ENCODE data around the gene SMTNL2.
"Not testable (repeated sequence)": the region's sequence is repeated elsewhere in the genome, so short reads cannot be mapped to it uniquely, and the experiment has no call there.

SMTNL2 gene

DNA sequence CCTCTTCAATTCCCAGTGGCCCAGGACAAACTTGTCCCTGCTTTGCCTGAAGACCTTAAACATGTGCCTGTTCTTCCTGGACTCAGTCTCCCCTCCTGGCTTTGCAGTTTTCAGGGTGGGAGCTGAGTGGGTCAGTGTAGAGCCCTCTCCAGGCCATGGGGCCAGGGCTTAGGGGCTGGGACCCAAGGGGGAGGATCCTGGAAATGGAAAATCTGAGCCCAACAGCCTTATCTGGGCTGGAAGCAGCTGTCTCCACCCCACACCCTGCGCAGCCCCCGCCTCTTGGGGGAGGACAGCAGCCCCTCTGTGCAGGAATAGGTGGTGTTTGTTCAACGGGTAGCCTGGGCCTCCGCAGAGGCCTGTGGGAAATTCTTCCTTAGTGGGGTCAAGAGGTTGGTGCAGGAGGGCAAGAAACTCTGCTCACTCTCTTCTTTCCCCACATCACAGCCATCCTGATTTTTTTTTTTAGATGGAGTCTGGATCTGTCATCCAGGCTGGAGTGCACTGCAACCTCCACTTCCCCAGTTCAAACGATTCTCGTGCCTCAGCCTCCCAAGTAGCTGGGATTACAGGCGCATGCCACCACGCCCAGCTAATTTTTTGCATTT, 6.8 kb upstream of the SMTNL2 start:
- Histone ChIP-seq H3K27ac (ENCODE audit: low read depth, low read length) (peak overlapping the region; percentile 62), H3K27me3 (ENCODE audit: control insufficient read depth, insufficient read depth, low read length) (peaks cover 7% of the 10 kb centered on the region)

DNA sequence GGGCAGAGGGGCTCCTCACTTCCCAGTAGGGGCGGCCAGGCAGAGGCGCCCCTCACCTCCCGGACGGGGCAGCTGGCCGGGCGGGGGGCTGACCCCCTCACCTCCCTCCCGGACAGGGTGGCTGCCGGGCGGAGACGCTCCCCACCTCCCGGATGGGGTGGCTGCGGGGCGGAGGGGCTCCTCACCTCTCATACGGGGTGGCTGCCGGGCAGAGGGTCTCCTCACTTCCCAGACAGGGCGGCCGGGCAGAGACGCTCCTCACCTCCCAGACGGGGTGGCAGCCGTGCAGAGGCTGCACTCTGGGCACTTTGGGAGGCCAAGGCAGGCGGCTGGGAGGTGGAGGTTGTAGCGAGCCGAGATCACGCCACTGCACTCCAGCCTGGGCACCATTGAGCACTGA, 6.0 kb upstream of the SMTNL2 start:
- not testable (repeated sequence) for H3K9ac ChIP-seq (ENCODE audit: low read length); H3K36me3 ChIP-seq (ENCODE audit: control insufficient read depth, insufficient read depth, low read length); H3K4me3 ChIP-seq (ENCODE audit: low read depth, low read length); H3K27ac ChIP-seq (ENCODE audit: low read depth, low read length); H3K9me3 ChIP-seq (ENCODE audit: control insufficient read depth, insufficient read depth, low read depth, low read length)
- Histone ChIP-seq H3K4me1 (ENCODE audit: control insufficient read depth, insufficient read depth, low read length) (peaks cover 40% of the 10 kb centered on the region), H3K27me3 (ENCODE audit: control insufficient read depth, insufficient read depth, low read length) (peaks cover 15% of the 10 kb centered on the region)

More for the DNA sequence above, 6.8 kb upstream of the SMTNL2 start:
- H3K36me3 ChIP-seq (ENCODE audit: control insufficient read depth, insufficient read depth, low read length): no peaks in the 10 kb centered on the region
- 0 out of 2 replicates have a peak, but pooled peaks cover 2% of the 10 kb centered on the region for H3K9me3 ChIP-seq (ENCODE audit: control insufficient read depth, insufficient read depth, low read depth, low read length)
- H3K4me3 ChIP-seq (ENCODE audit: low read depth, low read length): no peak overlapping the region
- H3K4me1 ChIP-seq (ENCODE audit: control insufficient read depth, insufficient read depth, low read length): peaks cover 32% of the 10 kb centered on the region
- no peak overlapping the region for H3K9ac ChIP-seq (ENCODE audit: low read length)

DNA sequence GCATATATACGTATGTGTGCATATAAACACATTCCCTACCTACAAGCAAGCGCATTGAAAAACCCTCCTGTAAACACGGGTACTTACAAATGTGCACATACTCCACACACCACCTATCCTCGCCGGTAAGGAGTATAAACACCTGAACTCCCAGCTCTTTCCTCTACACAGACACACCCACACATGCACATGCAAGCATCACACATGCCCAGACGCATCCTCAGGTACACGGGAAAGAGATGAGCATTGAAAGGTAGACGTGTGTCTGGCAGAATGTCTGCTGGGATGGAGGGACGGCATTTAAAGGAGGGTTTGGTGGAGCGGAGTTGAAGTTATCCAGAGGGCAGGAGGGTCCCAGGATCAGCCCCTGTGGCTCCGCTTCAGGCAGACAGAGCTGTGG, 4.7 kb upstream of the SMTNL2 start:
- Histone ChIP-seq H3K9ac (ENCODE audit: low read length) (no peak overlapping the region), H3K4me1 (ENCODE audit: control insufficient read depth, insufficient read depth, low read length) (peaks cover 48% of the 10 kb centered on the region), H3K36me3 (ENCODE audit: control insufficient read depth, insufficient read depth, low read length) (no peaks in the 10 kb centered on the region), H3K27ac (ENCODE audit: low read depth, low read length) (no peak overlapping the region), H3K4me3 (ENCODE audit: low read depth, low read length) (no peak overlapping the region), H3K9me3 (ENCODE audit: control insufficient read depth, insufficient read depth, low read depth, low read length) (0 out of 2 replicates have a peak, but pooled peaks cover 2% of the 10 kb centered on the region), H3K27me3 (ENCODE audit: control insufficient read depth, insufficient read depth, low read length) (peaks cover 29% of the 10 kb centered on the region)

DNA sequence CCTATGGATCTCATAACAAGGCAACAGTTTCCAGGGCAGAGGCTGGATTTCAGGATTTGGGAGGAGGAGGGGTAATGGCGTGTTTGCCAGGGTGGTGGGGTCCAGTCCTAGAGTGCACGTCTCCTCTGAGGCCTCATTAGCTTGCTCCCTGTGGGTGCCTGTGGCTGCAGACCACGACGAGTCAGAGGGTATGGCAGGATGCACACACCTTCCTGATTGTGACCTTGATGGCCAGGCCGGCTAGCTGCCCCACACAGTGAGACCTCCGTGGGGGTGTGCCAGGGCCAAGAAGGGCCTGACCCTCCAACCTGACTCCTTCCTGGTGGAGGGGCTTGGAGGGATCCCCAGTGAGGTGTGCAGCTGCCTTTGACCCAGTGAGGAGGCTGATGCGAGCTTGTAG, 4.0 kb upstream of the SMTNL2 start:
- Histone ChIP-seq H3K36me3 (ENCODE audit: control insufficient read depth, insufficient read depth, low read length) (no peaks in the 10 kb centered on the region), H3K27me3 (ENCODE audit: control insufficient read depth, insufficient read depth, low read length) (peaks cover 35% of the 10 kb centered on the region), H3K27ac (ENCODE audit: low read depth, low read length) (no peak overlapping the region), H3K9me3 (ENCODE audit: control insufficient read depth, insufficient read depth, low read depth, low read length) (0 out of 2 replicates have a peak, but pooled peaks cover 2% of the 10 kb centered on the region), H3K4me1 (ENCODE audit: control insufficient read depth, insufficient read depth, low read length) (peaks cover 52% of the 10 kb centered on the region), H3K9ac (ENCODE audit: low read length) (no peak overlapping the region), H3K4me3 (ENCODE audit: low read depth, low read length) (no peak overlapping the region)

DNA sequence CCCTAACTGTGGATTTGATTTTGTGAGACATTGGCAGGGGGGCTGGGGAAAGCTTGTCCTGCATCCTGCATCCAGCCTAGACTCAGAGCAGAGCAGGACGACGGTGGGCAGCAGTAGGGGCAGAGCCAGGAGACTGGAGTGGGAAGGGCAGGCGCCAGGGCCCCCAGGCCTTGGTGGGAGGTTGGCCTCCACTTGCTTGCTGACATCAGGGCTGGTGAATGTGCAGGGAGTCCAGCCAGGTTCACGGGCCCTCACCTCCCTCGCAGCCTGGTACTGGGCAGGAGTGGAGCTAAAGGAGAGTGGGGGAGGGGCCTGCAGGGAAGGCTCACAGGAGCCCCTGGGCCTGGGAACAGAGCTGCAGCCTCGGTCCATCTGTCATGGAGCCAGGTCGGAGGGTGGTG, 2.2 kb upstream of the SMTNL2 start:
- Histone ChIP-seq H3K9me3 (ENCODE audit: control insufficient read depth, insufficient read depth, low read depth, low read length) (0 out of 2 replicates have a peak, but pooled peaks cover 2% of the 10 kb centered on the region), H3K36me3 (ENCODE audit: control insufficient read depth, insufficient read depth, low read length) (no peaks in the 10 kb centered on the region), H3K27ac (ENCODE audit: low read depth, low read length) (no peak overlapping the region), H3K9ac (ENCODE audit: low read length) (no peak overlapping the region), H3K4me3 (ENCODE audit: low read depth, low read length) (no peak overlapping the region), H3K4me1 (ENCODE audit: control insufficient read depth, insufficient read depth, low read length) (peaks cover 38% of the 10 kb centered on the region), H3K27me3 (ENCODE audit: control insufficient read depth, insufficient read depth, low read length) (peaks cover 53% of the 10 kb centered on the region)

DNA sequence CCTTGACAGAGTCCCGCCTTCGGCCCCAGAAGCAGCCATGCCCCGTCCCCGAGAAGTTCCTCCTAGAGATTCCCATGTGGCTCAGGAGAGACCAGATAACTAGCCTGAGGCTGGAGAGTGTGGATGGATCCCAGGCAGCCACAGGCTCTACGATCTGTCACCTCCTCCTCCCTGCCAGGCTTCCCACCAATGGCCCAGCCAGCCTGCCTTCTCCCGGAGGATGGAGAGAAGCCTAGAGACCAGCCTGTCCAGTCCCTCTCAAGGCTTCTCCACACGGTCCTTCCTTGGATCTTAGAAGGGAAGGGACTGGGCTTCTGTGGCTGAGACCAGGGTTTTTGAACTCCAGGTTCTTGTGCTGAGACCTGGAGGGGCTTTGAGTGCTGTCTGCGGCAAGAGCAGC, 1.6 kb upstream of the SMTNL2 start:
- Histone ChIP-seq H3K4me1 (ENCODE audit: control insufficient read depth, insufficient read depth, low read length) (peaks cover 33% of the 10 kb centered on the region), H3K9me3 (ENCODE audit: control insufficient read depth, insufficient read depth, low read depth, low read length) (0 out of 2 replicates have a peak, but pooled peaks cover 2% of the 10 kb centered on the region), H3K27me3 (ENCODE audit: control insufficient read depth, insufficient read depth, low read length) (peaks cover 59% of the 10 kb centered on the region), H3K9ac (ENCODE audit: low read length) (no peak overlapping the region), H3K4me3 (ENCODE audit: low read depth, low read length) (no peak overlapping the region), H3K36me3 (ENCODE audit: control insufficient read depth, insufficient read depth, low read length) (no peaks in the 10 kb centered on the region), H3K27ac (ENCODE audit: low read depth, low read length) (no peak overlapping the region)

DNA sequence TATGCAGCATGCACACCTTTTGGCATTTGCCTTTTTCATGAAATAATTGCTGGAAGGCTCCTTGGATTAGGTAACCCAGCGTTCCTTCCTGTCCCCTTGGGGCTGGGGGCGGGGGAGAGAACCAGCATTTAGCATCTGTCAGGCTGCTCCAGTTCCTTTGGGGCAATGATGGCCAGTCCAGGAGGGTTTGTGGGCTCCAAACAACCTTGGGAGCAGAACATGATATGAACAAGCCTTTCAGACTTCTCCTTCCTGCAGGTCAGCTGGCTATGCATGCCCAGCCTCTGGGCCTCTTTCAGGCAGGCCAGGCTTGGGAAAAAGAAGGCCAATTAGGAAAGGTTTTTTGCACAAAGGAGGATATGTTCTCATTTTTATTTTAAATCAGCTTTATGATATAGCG, 1.1 kb upstream of the SMTNL2 start:
- Histone ChIP-seq H3K36me3 (ENCODE audit: control insufficient read depth, insufficient read depth, low read length) (no peaks in the 10 kb centered on the region), H3K27me3 (ENCODE audit: control insufficient read depth, insufficient read depth, low read length) (peaks cover 59% of the 10 kb centered on the region), H3K4me3 (ENCODE audit: low read depth, low read length) (no peak overlapping the region), H3K9me3 (ENCODE audit: control insufficient read depth, insufficient read depth, low read depth, low read length) (0 out of 2 replicates have a peak, but pooled peaks cover 2% of the 10 kb centered on the region), H3K4me1 (ENCODE audit: control insufficient read depth, insufficient read depth, low read length) (peaks cover 33% of the 10 kb centered on the region), H3K9ac (ENCODE audit: low read length) (no peak overlapping the region), H3K27ac (ENCODE audit: low read depth, low read length) (no peak overlapping the region)

DNA sequence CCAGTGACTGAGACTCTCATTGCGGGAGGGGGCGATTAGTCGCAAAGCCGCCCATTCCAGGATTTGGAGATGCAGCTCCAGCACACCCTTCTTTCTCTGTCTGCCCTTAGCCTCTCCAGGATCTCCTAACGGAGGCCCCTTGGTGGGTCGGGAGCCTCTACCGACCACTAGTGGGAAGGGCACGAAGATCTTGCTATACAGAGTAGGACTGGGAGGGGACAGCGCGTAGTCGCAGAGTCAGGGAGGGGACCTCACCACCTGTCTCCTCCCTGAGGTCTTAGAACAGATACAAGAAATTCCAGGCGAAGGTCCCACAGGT, 588 bp upstream of the SMTNL2 start:
- peaks cover 37% of the 10 kb centered on the region for H3K4me1 ChIP-seq (ENCODE audit: control insufficient read depth, insufficient read depth, low read length)
- H3K9me3 ChIP-seq (ENCODE audit: control insufficient read depth, insufficient read depth, low read depth, low read length): 0 out of 2 replicates have a peak, but pooled peaks cover 2% of the 10 kb centered on the region
- H3K9ac ChIP-seq (ENCODE audit: low read length): peak overlapping the region; percentile 42
- H3K36me3 ChIP-seq (ENCODE audit: control insufficient read depth, insufficient read depth, low read length): no peaks in the 10 kb centered on the region
- H3K27ac ChIP-seq (ENCODE audit: low read depth, low read length): no peak overlapping the region
- H3K27me3 ChIP-seq (ENCODE audit: control insufficient read depth, insufficient read depth, low read length): peaks cover 59% of the 10 kb centered on the region
- peak overlapping the region; percentile 70 for H3K4me3 ChIP-seq (ENCODE audit: low read depth, low read length)

DNA sequence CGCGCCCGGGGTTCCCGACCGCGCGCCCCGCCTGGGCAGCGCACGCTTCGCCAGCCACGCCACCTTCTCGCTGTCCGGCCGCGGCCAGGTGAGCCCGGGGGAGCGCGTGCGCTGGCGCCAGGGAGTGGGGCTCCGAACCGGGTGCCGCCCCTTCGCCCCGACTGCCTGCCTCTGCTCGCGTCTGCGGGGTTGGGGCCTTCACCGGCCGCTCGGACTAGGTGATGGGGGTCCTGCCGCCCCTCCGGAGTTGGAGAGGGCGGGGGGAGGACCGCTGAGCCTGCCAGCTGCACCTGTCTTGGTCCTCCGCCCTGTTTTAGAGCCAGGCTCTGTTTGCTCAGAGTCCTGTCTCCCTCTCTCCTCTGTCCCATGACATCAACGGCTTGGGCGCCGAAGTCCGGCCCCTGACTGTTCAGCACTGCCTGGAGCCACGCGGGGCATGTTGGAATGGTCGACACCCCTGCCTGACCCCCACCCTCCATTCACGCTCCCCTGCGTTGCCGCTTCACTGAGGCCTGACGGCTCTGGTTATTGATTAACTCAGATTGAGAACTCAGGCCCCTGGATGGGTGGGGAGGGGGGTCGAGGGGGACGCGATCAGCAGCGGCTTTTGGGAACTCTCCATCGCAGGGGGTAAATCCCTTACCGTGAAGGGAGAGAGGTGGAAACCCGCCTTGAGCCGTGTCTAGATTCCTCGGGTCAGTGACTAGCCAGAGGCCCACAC, 748 bp downstream of the SMTNL2 start:
- H3K27ac ChIP-seq (ENCODE audit: low read depth, low read length): no peak overlapping the region
- H3K27me3 ChIP-seq (ENCODE audit: control insufficient read depth, insufficient read depth, low read length): peaks cover 59% of the 10 kb centered on the region
- no peaks in the 10 kb centered on the region for H3K36me3 ChIP-seq (ENCODE audit: control insufficient read depth, insufficient read depth, low read length)
- no peak overlapping the region for H3K9ac ChIP-seq (ENCODE audit: low read length)
- H3K9me3 ChIP-seq (ENCODE audit: control insufficient read depth, insufficient read depth, low read depth, low read length): no peaks in the 10 kb centered on the region
- H3K4me1 ChIP-seq (ENCODE audit: control insufficient read depth, insufficient read depth, low read length): peaks cover 40% of the 10 kb centered on the region
- H3K4me3 ChIP-seq (ENCODE audit: low read depth, low read length): peak overlapping the region; percentile 70

DNA sequence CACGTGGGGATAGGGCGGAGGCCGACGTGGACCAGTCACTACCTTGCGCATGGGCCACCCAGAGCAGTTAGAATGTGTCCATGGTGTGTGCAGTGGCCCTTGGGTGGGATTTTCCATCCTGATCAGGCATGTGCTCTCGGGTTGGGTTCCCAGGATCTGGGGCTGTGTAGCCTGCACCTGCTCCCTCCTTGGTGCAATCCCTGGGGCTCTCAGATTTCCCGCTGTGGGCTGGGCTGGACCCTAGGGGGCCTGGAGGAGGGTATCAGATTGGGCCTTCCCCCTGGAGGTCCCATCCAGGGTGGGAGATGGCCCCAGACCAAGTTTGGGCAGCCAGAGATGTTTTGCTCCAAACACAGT, 1.3 kb downstream of the SMTNL2 start:
- Histone ChIP-seq H3K4me1 (ENCODE audit: control insufficient read depth, insufficient read depth, low read length) (peaks cover 40% of the 10 kb centered on the region), H3K36me3 (ENCODE audit: control insufficient read depth, insufficient read depth, low read length) (no peaks in the 10 kb centered on the region), H3K9me3 (ENCODE audit: control insufficient read depth, insufficient read depth, low read depth, low read length) (no peaks in the 10 kb centered on the region), H3K4me3 (ENCODE audit: low read depth, low read length) (peak overlapping the region; percentile 70), H3K9ac (ENCODE audit: low read length) (no peak overlapping the region), H3K27me3 (ENCODE audit: control insufficient read depth, insufficient read depth, low read length) (peaks cover 63% of the 10 kb centered on the region), H3K27ac (ENCODE audit: low read depth, low read length) (no peak overlapping the region)

DNA sequence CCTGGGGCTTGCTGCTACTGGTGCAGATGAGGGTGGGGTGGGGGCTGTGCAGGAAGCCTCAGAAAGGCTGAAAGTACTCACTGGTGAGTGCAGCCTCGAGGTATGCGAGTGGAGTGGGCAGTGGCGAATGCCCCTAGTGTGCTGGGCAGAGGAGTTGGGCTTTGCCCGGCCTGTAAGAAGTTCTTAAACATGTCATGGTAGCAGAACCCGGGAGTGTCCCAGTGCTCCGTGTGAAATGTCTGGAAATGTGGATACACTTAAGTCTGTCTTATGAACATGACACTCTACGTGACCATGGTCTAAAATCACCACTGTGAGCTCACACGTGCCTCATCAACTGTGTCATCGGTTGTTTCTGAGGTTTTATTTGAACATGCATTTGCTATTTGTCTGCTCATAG, 1.7 kb downstream of the SMTNL2 start:
- Histone ChIP-seq H3K27me3 (ENCODE audit: control insufficient read depth, insufficient read depth, low read length) (peaks cover 64% of the 10 kb centered on the region), H3K4me1 (ENCODE audit: control insufficient read depth, insufficient read depth, low read length) (peaks cover 40% of the 10 kb centered on the region), H3K36me3 (ENCODE audit: control insufficient read depth, insufficient read depth, low read length) (no peaks in the 10 kb centered on the region)

More for the DNA sequence above, 1.7 kb downstream of the SMTNL2 start:
- no peak overlapping the region for H3K4me3 ChIP-seq (ENCODE audit: low read depth, low read length)
- H3K9me3 ChIP-seq (ENCODE audit: control insufficient read depth, insufficient read depth, low read depth, low read length): no peaks in the 10 kb centered on the region
- H3K9ac ChIP-seq (ENCODE audit: low read length): no peak overlapping the region
- no peak overlapping the region for H3K27ac ChIP-seq (ENCODE audit: low read depth, low read length)
